DND-41 (cell line): Measurements from ENCODE around the gene COG2.

ENCODE experiments used
- EZH2 ChIP-seq: IDR thresholded peaks from 3 replicates; pipeline ENCODE4 v1.6.1; 2012; ENCODE audit warnings: borderline replicate concordance, low read depth, mild to moderate bottlenecking, moderate library complexity, low read length, inconsistent platforms; ENCODE audit not compliant: severe bottlenecking
- TF ChIP-seq, protein P1 (sequence below): IDR thresholded peaks from 2 replicates; pipeline ENCODE4 v1.5.1; 2012; ENCODE audit warnings: borderline replicate concordance, low read length, moderate library complexity, mild to moderate bottlenecking; ENCODE audit not compliant: poor library complexity, severe bottlenecking; ENCODE audit errors: extremely low read depth

- TF ChIP-seq, protein P1, sequence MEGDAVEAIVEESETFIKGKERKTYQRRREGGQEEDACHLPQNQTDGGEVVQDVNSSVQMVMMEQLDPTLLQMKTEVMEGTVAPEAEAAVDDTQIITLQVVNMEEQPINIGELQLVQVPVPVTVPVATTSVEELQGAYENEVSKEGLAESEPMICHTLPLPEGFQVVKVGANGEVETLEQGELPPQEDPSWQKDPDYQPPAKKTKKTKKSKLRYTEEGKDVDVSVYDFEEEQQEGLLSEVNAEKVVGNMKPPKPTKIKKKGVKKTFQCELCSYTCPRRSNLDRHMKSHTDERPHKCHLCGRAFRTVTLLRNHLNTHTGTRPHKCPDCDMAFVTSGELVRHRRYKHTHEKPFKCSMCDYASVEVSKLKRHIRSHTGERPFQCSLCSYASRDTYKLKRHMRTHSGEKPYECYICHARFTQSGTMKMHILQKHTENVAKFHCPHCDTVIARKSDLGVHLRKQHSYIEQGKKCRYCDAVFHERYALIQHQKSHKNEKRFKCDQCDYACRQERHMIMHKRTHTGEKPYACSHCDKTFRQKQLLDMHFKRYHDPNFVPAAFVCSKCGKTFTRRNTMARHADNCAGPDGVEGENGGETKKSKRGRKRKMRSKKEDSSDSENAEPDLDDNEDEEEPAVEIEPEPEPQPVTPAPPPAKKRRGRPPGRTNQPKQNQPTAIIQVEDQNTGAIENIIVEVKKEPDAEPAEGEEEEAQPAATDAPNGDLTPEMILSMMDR, result no peak
- TF ChIP-seq EZH2, result no peak
Observed at GRCh38 chr1:230669543-230669942, 27.3 kb downstream of the COG2 start.
